GM06990 (cell line): ENCODE data around the gene PI4K2A.
A peak's percentile ranks its signal among the peaks of the same experiment; 100 is the strongest.
"Not testable (repeated sequence)": the region's sequence is repeated elsewhere in the genome, so short reads cannot be mapped to it uniquely, and the experiment has no call there.

Experiments used
- DNase-seq: peaks from one replicate; pipeline ENCODE4 v3.0.0-alpha.2; 2011; ENCODE audit not compliant: insufficient read length; ENCODE audit errors: extremely low read depth
- H3K27me3 ChIP-seq: replicated peaks from 2 replicates; pipeline ENCODE4 v1.6.0; 2011; ENCODE audit warnings: low read length; ENCODE audit not compliant: control insufficient read depth, insufficient read depth
- H3K36me3 ChIP-seq: 2 replicates; pipeline ENCODE4 v1.5.1; 2011; ENCODE audit warnings: low read length; ENCODE audit not compliant: control insufficient read depth, insufficient read depth
- H3K4me3 ChIP-seq: replicated peaks from 2 replicates; pipeline ENCODE4 v1.5.1; 2011; ENCODE audit warnings: low read depth, mild to moderate bottlenecking, control low read depth, low read length
- CTCF ChIP-seq: IDR thresholded peaks from 2 replicates; pipeline ENCODE4 v1.5.1; 2011; ENCODE audit warnings: low read length, control low read depth, mild to moderate bottlenecking, inconsistent platforms; ENCODE audit not compliant: insufficient read depth, poor library complexity, severe bottlenecking

Gene PI4K2A

GRCh38 chr10:97644936-97645335, 4.5 kb downstream of the PI4K2A start:
- DNase-seq, result no peak
- no peak for TF ChIP-seq CTCF
- H3K36me3 ChIP-seq, result peaks cover 6% of the 10 kb centered on the region
- H3K27me3 ChIP-seq, result no peaks in the 10 kb centered on the region
- no peak overlapping the region for H3K4me3 ChIP-seq

GRCh38 chr10:97647556-97647955, 7.1 kb downstream of the PI4K2A start:
- no peaks in the 10 kb centered on the region for H3K27me3 ChIP-seq
- H3K36me3 ChIP-seq, result peaks cover 8% of the 10 kb centered on the region
- no peak for DNase-seq
- no peak for TF ChIP-seq CTCF
- H3K4me3 ChIP-seq, result no peak overlapping the region

GRCh38 chr10:97648562-97649404, 8.3 kb downstream of the PI4K2A start:
- DNase-seq, result peak; percentile 25
- no peaks in the 10 kb centered on the region for H3K27me3 ChIP-seq
- peak overlapping the region; percentile 9; the same call in 1 of the 2 replicates for H3K4me3 ChIP-seq
- TF ChIP-seq CTCF, result no peak
- H3K36me3 ChIP-seq, result peaks cover 10% of the 10 kb centered on the region

- H3K27me3 ChIP-seq, H3K4me3 ChIP-seq, H3K36me3 ChIP-seq, DNase-seq: not testable (repeated sequence)
These were observed 8.9 kb downstream of the PI4K2A start for GRCh38 chr10:97649405-97649750.

- no peak for TF ChIP-seq CTCF
- no peak for DNase-seq
- Histone ChIP-seq H3K4me3 (no peak overlapping the region), H3K27me3 (no peaks in the 10 kb centered on the region), H3K36me3 (peaks cover 6% of the 10 kb centered on the region)
These were observed 10.3 kb downstream of the PI4K2A start for GRCh38 chr10:97650726-97651125.

GRCh38 chr10:97651773-97652172, 11.3 kb downstream of the PI4K2A start:
- Histone ChIP-seq H3K27me3 (no peaks in the 10 kb centered on the region), H3K36me3 (peaks cover 8% of the 10 kb centered on the region), H3K4me3 (no peak overlapping the region)
- TF ChIP-seq CTCF, result no peak
- DNase-seq, result no peak
